Right cardiac atrium (tissue), 5 donors: ENCODE measurements around the gene DENND5A. TPM values are rescaled to one million over a fixed set of nuclear protein-coding genes. Genes with fewer than 3 reads are reported as not detected.
"Not testable (repeated sequence)": the region's sequence is repeated elsewhere in the genome, so short reads cannot be mapped to it uniquely, and the experiment has no call there.

ENCODE experiments used
- ATAC-seq, 2 donors: fragments of 200-7000 bp; cut with Tn5 transposase; one replicate each; pipeline versions ENCODE4 v1.8.0 to v1.9.1; 2020; ENCODE audit warnings: moderate library complexity in 2 of 2, mild to moderate bottlenecking in 1 of 2
- DNase-seq, 3 donors: peaks; one replicate each; pipeline ENCODE4 v3.0.0-alpha.2; 2020
- H3K27ac ChIP-seq: one replicate; pipeline ENCODE4 v1.5.1; 2013; ENCODE audit warnings: mild to moderate bottlenecking, low read length, control low read depth, moderate library complexity
- H3K27me3 ChIP-seq: one replicate; pipeline ENCODE4 v1.6.1; 2013; ENCODE audit not compliant: control insufficient read depth, insufficient read depth
- H3K4me1 ChIP-seq: one replicate; pipeline ENCODE4 v1.6.1; 2013; ENCODE audit warnings: low read length; ENCODE audit not compliant: control insufficient read depth, insufficient read depth
- H3K4me3 ChIP-seq: one replicate; pipeline ENCODE4 v1.5.1; 2013; ENCODE audit warnings: low read length, control low read depth
- H3K9me3 ChIP-seq: one replicate; pipeline ENCODE4 v1.6.1; 2013; ENCODE audit warnings: low read length; ENCODE audit not compliant: control insufficient read depth
- WGBS: extraction: QIAGEN DNeasy Blood & Tissue Kit; methylation state at CpG from one replicate; pipeline ENCODE4 v1.1.7; 2013; 5-methylcytosine and 5-hydroxymethylcytosine counted together
- intact Hi-C, 4 donors: fragments of 100-400 bp; cut with DNase I; formaldehyde crosslinking; loops; one replicate each; pipeline versions ENCODE4 v1.11.0 to v1.14.0; 2022 to 2023
- polyA plus RNA-seq: library from polyadenylated mRNA; stranded (reverse); fragments of 200-250 nt; gene quantifications from one replicate; pipeline ENCODE4 v1.2.3, GENCODE V29; 2013
- total RNA-seq, 4 donors: library from RNA; stranded (reverse); fragmentation: NEBNext Ultra II Directional; extraction: Animal tissue kit (Norgen Biotek cat#: 25700); gene quantifications; one replicate each; pipeline ENCODE4 v1.2.1, GENCODE V29; 2021
- donor health status: healthy with polysubstance abuse.
- donor health status: DM: no; HTN: yes; CAD: no.
- donor health status: DM: no; HTN: no; CAD: no.
- donor health status: DM: no; HTN: yes; CAD: no; lungs with severe emphysema.
- donor health status: DM: yes; HTN: yes; CAD: no.

DENND5A gene
- total and polyA plus RNA-seq, 5 donors, result 50.6 to 121 (median 88.9) TPM

DNA sequence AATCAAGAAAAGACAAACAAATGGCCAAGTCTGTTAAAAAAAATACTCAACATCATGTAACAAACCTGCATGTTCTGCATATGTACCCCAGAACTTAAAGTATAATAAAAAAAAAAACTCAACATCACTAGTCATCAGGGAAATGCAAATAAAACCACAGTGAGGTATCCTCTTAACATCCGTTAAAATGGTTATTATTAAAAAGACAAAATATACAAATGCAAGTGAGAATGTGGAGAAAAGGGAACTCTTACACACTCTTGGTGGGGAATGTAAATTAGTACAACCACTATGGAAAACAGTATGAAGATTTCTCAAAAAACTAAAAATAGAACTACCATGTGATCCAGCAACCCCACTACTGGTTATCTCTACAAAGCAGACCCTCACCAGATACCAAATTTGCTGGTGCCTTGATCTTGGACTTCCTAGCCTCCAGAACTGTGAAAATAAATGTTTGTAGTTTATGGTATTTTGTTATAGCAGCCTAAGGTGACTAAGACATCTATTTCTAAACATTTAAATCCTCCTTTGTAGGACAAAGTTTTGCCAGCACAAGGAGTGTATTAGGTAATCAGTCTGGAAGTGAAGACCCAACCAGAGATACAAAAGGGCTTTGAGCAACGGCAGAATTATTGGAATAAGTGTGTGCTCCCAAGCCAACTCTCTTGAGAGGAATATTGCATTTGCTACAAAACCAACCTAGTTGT lies 141.4 kb downstream of the DENND5A start:
- no peaks in the 10 kb centered on the region for H3K9me3 ChIP-seq
- no peak overlapping the region for H3K4me3 ChIP-seq
- 87% methylated on average over 2 of the region's 2 CpGs for WGBS
- ATAC-seq (no peak), DNase-seq (no peak)
- no peak overlapping the region for H3K27ac ChIP-seq
- no peaks in the 10 kb centered on the region for H3K4me1 ChIP-seq
- H3K27me3 ChIP-seq, result no peaks in the 10 kb centered on the region
- intact Hi-C loops, result no loop called here

DNA sequence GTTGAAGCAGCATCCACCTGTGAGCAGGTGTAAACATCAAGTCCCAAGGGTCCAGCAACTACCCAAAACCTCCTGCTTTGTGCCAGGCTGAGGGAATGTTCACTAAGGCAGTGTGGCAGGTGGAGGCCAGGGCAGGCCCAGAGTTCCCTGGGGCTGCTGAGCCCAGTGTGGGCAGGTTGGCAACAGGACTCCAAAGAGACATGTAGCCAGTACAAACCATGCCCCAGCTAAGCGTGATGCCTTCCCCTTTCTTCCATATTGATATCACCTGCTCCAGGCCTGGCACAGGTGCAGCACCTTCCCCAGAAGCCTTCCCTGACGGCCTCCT lies 143.7 kb downstream of the DENND5A start:
- 96% methylated on average over 2 of the region's 2 CpGs for WGBS
- intact Hi-C loops, result no loop called here
- ATAC-seq, result no peak
- DNase-seq, result no peak
- Histone ChIP-seq H3K27me3 (no peaks in the 10 kb centered on the region), H3K4me3 (no peak overlapping the region), H3K9me3 (no peaks in the 10 kb centered on the region), H3K4me1 (no peaks in the 10 kb centered on the region), H3K27ac (no peak overlapping the region)

DNA sequence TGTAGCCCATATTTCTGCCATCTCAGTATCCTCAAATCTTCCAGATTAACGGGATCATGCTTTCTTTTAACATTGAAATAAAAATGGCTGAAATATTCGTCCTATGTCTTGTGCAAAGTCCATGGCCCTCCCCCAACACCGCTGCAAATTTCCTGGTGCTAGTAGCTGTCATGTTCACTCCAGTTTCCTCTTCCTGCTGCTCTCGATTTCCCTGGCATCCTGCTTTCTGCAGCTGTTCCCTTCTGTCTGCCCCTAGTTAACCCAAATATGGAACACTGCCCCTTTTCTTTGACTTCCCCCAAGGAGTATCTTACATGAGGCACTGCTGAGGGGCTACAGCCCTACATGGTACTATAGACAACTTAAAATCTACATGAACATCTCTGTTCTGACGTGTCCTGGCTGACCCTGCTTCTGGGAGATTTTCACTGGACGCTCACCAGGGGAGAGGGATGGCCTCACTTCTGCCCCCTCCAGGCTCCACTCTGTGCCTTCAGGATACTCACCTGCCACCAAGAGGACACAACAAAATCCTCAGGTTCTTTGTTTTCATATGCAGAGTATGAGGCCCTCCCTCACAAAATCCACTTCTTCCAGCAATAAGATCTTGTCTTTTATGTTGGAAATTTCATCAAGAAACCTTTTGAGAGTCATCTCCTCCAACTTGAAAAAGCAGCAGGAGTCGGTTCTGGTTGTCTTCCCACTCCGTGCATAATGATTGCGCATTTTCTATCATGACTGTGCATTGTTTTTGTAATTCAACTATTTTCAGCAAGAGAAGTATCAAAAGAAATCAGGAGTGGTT lies 144.3 kb downstream of the DENND5A start:
- DNase-seq, result no peak
- Histone ChIP-seq H3K27ac (no peak overlapping the region), H3K4me1 (no peaks in the 10 kb centered on the region), H3K27me3 (no peaks in the 10 kb centered on the region), H3K4me3 (no peak overlapping the region), H3K9me3 (no peaks in the 10 kb centered on the region)
- WGBS, result 56% methylated on average over 9 of the region's 9 CpGs
- intact Hi-C loops, result no loop called here
- no peak for ATAC-seq

DNA sequence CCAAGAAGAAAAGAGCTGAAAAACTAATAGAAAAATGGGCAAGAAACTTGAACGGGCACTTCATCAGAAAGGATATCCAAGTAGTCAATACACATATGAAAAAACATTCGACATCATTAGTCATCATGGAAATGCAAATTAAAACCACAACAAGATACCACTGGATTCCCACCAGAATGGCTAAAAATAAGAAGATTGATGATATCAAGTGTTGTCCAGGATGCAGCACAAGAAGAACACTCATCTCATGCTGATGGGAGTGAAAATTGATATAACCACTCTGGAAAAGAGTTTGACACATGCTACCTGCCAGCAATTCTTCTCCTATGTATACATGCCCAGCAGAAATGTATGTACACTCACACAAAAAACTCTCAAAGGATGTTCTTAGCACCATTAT lies 146.9 kb downstream of the DENND5A start:
- WGBS, result 98% methylated on average over 2 of the region's 2 CpGs
- DNase-seq (no peak), ATAC-seq (no peak)
- Histone ChIP-seq H3K27me3 (no peaks in the 10 kb centered on the region), H3K27ac (no peak overlapping the region), H3K4me1 (no peaks in the 10 kb centered on the region), H3K9me3 (no peaks in the 10 kb centered on the region), H3K4me3 (no peak overlapping the region)
- intact Hi-C loops, result no loop called here

DNA sequence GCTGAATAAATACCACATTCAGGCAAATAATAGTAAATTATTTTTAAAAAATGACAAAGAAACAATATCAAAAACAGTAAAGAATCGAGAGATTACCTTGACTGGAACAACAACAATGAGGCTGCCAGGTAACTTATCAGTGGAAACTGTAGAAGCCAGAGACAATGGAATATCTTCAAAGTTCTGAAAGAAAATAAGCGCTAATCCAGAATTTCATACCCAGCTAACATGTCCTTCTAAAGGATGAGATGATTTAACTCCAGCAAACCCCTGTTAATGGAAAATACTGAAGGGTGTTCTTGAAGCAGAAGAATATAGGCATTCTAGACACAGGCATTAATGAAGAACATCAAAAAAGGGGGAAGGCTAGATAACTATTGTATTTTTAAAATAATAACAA lies 153.1 kb downstream of the DENND5A start:
- H3K27ac ChIP-seq, result no peak overlapping the region
- H3K9me3 ChIP-seq, result no peaks in the 10 kb centered on the region
- intact Hi-C loops, result no loop called here
- no peaks in the 10 kb centered on the region for H3K27me3 ChIP-seq
- 99% methylated on average over 2 of the region's 2 CpGs for WGBS
- ATAC-seq (no peak), DNase-seq (no peak)
- no peaks in the 10 kb centered on the region for H3K4me1 ChIP-seq
- H3K4me3 ChIP-seq, result no peak overlapping the region

DNA sequence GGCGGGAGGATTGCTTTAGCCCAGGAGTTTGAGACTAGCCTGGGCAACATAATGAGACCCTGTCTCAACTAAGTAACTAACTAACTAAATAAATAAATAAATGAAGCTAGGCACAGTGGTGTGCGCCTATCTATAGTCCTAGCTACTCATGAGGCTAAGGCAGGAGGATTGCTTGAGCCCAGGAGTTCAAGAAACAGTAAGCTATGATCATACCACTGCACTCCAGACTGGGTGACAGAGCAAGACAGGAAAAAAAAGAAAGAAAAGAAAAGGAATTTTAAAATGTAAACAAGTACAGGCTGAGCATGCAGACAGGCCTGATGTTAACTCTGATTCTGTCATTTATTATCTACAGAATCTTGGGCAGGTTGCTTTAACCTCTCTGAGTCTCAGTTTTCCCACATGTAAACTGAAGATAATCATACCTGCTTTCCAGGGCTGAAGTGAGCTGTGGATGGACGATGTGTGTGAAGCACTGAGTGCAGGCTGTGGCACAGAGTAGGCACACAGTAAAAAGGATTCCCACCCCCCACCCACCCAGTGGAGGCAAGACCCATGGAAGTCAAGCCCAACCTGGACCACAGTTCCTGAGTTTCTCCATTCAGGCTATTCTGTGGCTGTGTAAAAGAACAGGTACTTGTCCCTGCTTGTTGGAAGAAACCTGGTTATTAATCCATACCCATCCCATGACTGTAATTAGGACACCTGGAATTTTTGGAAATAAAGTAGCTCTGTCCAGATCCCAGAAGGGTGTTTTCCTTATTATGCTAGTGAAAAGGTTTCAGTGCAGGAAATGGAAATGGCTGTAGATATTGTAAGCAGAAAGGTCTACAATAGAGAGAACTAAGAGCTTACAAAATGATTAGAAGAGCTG lies 155.1 kb downstream of the DENND5A start:
- no peak for DNase-seq
- ATAC-seq, result no peak
- 96% methylated on average over 3 of the region's 3 CpGs for WGBS
- no peaks in the 10 kb centered on the region for H3K4me1 ChIP-seq
- intact Hi-C loops, result no loop called here
- H3K4me3 ChIP-seq, result no peak overlapping the region
- no peaks in the 10 kb centered on the region for H3K27me3 ChIP-seq
- no peaks in the 10 kb centered on the region for H3K9me3 ChIP-seq
- no peak overlapping the region for H3K27ac ChIP-seq

DNA sequence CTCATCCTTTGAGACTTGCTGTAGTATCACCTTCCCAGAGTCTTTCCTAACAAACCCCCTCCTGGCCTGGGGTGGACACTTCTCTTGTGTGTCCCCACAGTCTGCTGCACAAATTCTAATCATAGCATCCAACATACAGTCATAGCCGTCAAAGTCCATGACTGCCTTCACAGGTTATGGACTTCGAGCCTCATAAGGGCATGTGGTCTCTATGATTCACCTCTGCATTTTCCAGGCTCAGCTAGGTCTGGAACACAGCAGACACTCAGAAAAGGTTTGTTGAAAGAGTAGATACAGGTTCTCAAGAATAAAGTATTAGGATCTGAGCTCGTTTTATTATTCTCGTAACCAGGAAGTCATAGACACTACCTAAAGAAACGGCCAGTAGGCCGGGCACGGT lies 160.6 kb downstream of the DENND5A start:
- ATAC-seq (no peak), DNase-seq (no peak)
- H3K4me1 ChIP-seq, result no peaks in the 10 kb centered on the region
- 93% methylated on average over 7 of the region's 7 CpGs for WGBS
- H3K4me3 ChIP-seq, result no peak overlapping the region
- H3K9me3 ChIP-seq, result no peaks in the 10 kb centered on the region
- H3K27ac ChIP-seq, result no peak overlapping the region
- H3K27me3 ChIP-seq, result no peaks in the 10 kb centered on the region
- intact Hi-C loops, result no loop called here

DNA sequence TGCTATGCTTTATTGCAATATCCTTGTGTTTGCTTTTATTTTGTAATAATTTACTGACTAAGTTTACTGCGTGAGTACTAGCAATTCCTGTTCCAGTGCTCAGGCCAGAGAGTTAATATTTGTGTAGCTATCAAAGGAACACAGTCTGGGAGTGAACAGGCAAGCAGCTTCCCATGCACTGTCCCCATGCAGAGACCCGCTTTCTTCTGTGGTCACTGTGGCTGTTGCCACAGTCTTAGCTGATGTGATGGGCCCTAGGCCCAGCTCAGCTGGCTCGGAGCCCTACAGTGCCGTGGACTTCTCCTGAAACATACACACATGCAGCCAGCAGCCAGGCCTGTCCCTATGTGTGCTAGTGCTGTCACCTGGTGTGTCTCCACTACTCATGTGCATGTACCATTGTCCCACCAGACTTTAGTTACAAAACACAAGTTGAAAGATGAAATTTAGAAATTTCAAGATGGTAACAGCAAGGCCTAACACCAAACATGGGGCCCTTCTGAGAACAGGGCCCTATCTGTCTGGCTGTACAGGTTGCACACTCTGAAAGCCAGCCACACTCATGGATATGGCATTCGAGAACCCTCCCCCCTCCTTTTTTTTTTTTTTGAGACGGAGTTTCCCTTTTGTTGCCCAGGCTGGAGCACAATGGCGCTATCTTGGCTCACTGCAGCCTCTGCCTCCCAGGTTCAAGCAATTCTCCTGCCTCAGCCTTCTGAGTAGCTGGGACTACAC lies 161.4 kb downstream of the DENND5A start:
- 93% methylated on average over 7 of the region's 7 CpGs for WGBS
- no peaks in the 10 kb centered on the region for H3K9me3 ChIP-seq
- H3K27ac ChIP-seq, result no peak overlapping the region
- H3K27me3 ChIP-seq, result no peaks in the 10 kb centered on the region
- no peaks in the 10 kb centered on the region for H3K4me1 ChIP-seq
- DNase-seq (peak in 1 of 3 donors; percentile 35), ATAC-seq (no peak)
- no peak overlapping the region for H3K4me3 ChIP-seq
- intact Hi-C loops, result no loop called here

DNA sequence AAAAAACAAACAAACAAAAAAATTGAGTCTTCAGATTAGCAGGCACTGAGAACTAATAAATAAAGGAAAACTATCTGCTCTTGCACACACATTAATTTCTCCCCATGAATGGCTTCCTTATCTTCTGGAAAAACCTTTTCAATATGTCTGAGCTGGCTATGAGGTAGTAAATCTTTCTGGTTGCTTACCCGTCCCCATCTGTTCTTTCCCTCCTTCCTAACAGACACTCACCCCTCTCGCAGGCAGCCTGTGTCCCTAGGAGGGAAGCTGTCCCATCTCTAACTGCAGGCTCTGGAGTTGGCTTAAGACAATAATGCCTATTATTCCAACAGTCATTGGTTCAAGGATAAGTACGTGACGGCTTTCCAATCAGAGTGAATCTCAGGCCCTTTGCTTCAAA lies 165.5 kb downstream of the DENND5A start:
- no peak for DNase-seq
- 81% methylated on average over 4 of the region's 4 CpGs for WGBS
- H3K4me3 ChIP-seq, result no peak overlapping the region
- no peaks in the 10 kb centered on the region for H3K4me1 ChIP-seq
- no peak for ATAC-seq
- H3K27ac ChIP-seq, result no peak overlapping the region
- intact Hi-C loops, result no loop called here
- no peaks in the 10 kb centered on the region for H3K9me3 ChIP-seq
- H3K27me3 ChIP-seq, result no peaks in the 10 kb centered on the region

DNA sequence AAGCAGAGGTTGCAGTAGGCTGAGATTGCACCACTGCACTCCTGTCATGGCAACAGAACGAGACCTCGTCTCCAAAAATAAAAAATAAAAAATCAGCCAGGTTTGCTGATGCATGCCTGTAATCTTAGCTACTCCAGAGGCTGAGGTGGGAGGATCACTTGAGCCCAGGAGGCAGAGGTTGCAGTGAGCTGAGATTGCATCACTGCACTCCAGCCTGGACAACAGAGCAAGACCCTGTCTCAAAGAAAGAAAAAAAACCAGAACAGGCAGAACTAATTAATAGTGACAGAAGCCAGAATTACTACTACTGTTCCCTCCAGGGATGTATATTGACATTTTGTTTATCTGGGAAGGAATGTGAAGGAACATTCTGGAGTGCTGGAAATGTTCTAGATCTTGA lies 166.7 kb downstream of the DENND5A start:
- intact Hi-C loops, ATAC-seq: not testable (repeated sequence)

More for the DNA sequence above, 166.7 kb downstream of the DENND5A start:
- WGBS, result 95% methylated on average over 2 of the region's 2 CpGs
- not testable (repeated sequence) for DNase-seq, H3K27ac ChIP-seq, H3K4me3 ChIP-seq, H3K9me3 ChIP-seq, H3K27me3 ChIP-seq, H3K4me1 ChIP-seq
